Liver (tissue), 9 donors: ENCODE measurements around the gene KRTAP10-7. TPM values are rescaled to one million over a fixed set of nuclear protein-coding genes. Genes with fewer than 3 reads are reported as not detected.

Source experiments
- DNase-seq: peaks from one replicate; pipeline ENCODE4 v3.0.0-alpha.2; 2017; ENCODE audit warnings: low spot score
- H3K27ac ChIP-seq, 2 donors: one replicate each; pipeline ENCODE4 v1.7.0; 2013; ENCODE audit warnings: inconsistent platforms in 2 of 2, low read length in 2 of 2, control low read depth in 1 of 2, low read depth in 1 of 2, mild to moderate bottlenecking in 1 of 2
- H3K27me3 ChIP-seq, 4 donors: one replicate each; pipeline versions ENCODE4 v1.6.1 to v1.7.0; 2013; ENCODE audit warnings: low read length in 3 of 4, inconsistent platforms in 1 of 4, mild to moderate bottlenecking in 1 of 4, moderate library complexity in 1 of 4; ENCODE audit not compliant: control insufficient read depth in 4 of 4, insufficient read depth in 4 of 4
- H3K36me3 ChIP-seq, 4 donors: one replicate each; pipeline versions ENCODE4 v1.6.1 to v1.7.0; 2013; ENCODE audit warnings: low read length in 3 of 4, mild to moderate bottlenecking in 3 of 4, low read depth in 1 of 4, moderate library complexity in 1 of 4; ENCODE audit not compliant: control insufficient read depth in 4 of 4, insufficient read depth in 3 of 4
- H3K4me1 ChIP-seq, 4 donors: one replicate each; pipeline versions ENCODE4 v1.6.1 to v1.7.0; 2013; ENCODE audit warnings: low read length in 3 of 4, mild to moderate bottlenecking in 3 of 4, moderate library complexity in 1 of 4; ENCODE audit not compliant: control insufficient read depth in 4 of 4, insufficient read depth in 4 of 4
- H3K4me3 ChIP-seq, 3 donors: one replicate each; pipeline versions ENCODE4 v1.6.1 to v1.7.0; 2013; ENCODE audit warnings: low read length in 3 of 3, control low read depth in 1 of 3, low read depth in 1 of 3, mild to moderate bottlenecking in 1 of 3
- H3K9ac ChIP-seq, 2 donors: one replicate each; pipeline ENCODE4 v1.7.0; 2013; ENCODE audit warnings: low read length in 2 of 2, mild to moderate bottlenecking in 2 of 2, moderate library complexity in 2 of 2, control low read depth in 1 of 2, low read depth in 1 of 2
- H3K9me3 ChIP-seq, 4 donors: one replicate each; pipeline versions ENCODE4 v1.6.1 to v1.7.0; 2013; ENCODE audit warnings: low read length in 3 of 4; ENCODE audit not compliant: control insufficient read depth in 4 of 4
- ATF3 ChIP-seq: IDR thresholded peaks from 2 replicates; pipeline ENCODE4 v1.6.1; 2016; ENCODE audit warnings: antibody characterized with exemption
- CTCF ChIP-seq: fragments of 150-350 bp; IDR thresholded peaks from 2 replicates; pipeline ENCODE4 v1.5.1; 2017; ENCODE audit warnings: improper control_type of control experiment, low read depth, low read length; ENCODE audit not compliant: missing input control
- EGR1 ChIP-seq, 2 donors: IDR thresholded peaks; 2 replicates each; pipeline ENCODE4 v1.6.1; 2016 to 2018; ENCODE audit warnings: antibody characterized with exemption in 2 of 2, low read depth in 2 of 2
- FOXA1 ChIP-seq: IDR thresholded peaks from 2 replicates; pipeline ENCODE4 v1.6.1; 2016; ENCODE audit warnings: antibody characterized with exemption
- GABPA ChIP-seq, 2 donors: IDR thresholded peaks in 1 of 2; conservative IDR thresholded peaks in 1 of 2; 2 replicates each; pipeline ENCODE4 v1.6.1; 2016; ENCODE audit warnings: antibody characterized with exemption in 2 of 2, mild to moderate bottlenecking in 1 of 2, moderate library complexity in 1 of 2
- HNF4A ChIP-seq, 2 donors: conservative IDR thresholded peaks; 2 replicates each; pipeline ENCODE4 v1.6.1; 2016; ENCODE audit warnings: antibody characterized with exemption in 2 of 2, mild to moderate bottlenecking in 2 of 2
- HNF4G ChIP-seq: IDR thresholded peaks from 2 replicates; pipeline ENCODE4 v1.6.1; 2016; ENCODE audit warnings: antibody characterized with exemption
- JUND ChIP-seq, 2 donors: IDR thresholded peaks; 2 replicates each; pipeline ENCODE4 v1.6.1; 2016; ENCODE audit warnings: antibody characterized with exemption in 2 of 2
- MAX ChIP-seq: IDR thresholded peaks from 2 replicates; pipeline ENCODE4 v1.6.1; 2016; ENCODE audit warnings: antibody characterized with exemption
- REST ChIP-seq: IDR thresholded peaks from 2 replicates; pipeline ENCODE4 v1.6.1; 2016; ENCODE audit warnings: antibody characterized with exemption, mild to moderate bottlenecking
- RXRA ChIP-seq, 2 donors: IDR thresholded peaks; 2 replicates each; pipeline ENCODE4 v1.6.1; 2017 to 2018; ENCODE audit warnings: antibody characterized with exemption in 2 of 2, mild to moderate bottlenecking in 1 of 2
- SP1 ChIP-seq: IDR thresholded peaks from 2 replicates; pipeline ENCODE4 v1.6.1; 2018; ENCODE audit warnings: antibody characterized with exemption, mild to moderate bottlenecking
- ZBTB33 ChIP-seq: IDR thresholded peaks from 2 replicates; pipeline ENCODE4 v1.6.1; 2016; ENCODE audit warnings: antibody characterized with exemption
- whole genome bisulfite sequencing: extraction: QIAGEN DNeasy Blood & Tissue Kit; methylation state at CpG from one replicate; pipeline ENCODE4 v1.1.7; 2013; 5-methylcytosine and 5-hydroxymethylcytosine counted together
- polyA plus RNA-seq, 2 donors: library from polyadenylated mRNA; stranded (reverse) in 1 of 2; unstranded in 1 of 2; fragments of 200-250 nt in 1 of 2; fragments of >200 nt in 1 of 2; fragmentation: Nextera tagmentation in 1 of 2; extraction: Ambion mirVana in 1 of 2; gene quantifications; one replicate each; pipeline versions ENCODE4 v1.2.1 to v1.2.3, GENCODE V29; 2013 to 2015
- total RNA-seq, 2 donors: library from RNA; depleted of rRNA; stranded (reverse); fragments of >200 nt; gene quantifications; one replicate each; pipeline ENCODE4 v1.2.3, GENCODE V29; 2014
- donor health status: healthy.
- donor health status: healthy.
- donor health status: healthy.
- donor health status: healthy.
- donor health status: healthy.

Gene KRTAP10-7
- total and polyA plus RNA-seq, 4 donors, result not detected

- TF ChIP-seq CTCF (no peak), HNF4A (conservative IDR thresholded peaks at IDR 0.05) (no peak), FOXA1 (no peak), ATF3 (no peak), ZBTB33 (no peak), EGR1 (IDR thresholded peaks at IDR 0.05; ENCODE audit: low read depth in 2 of 2) (no peak), RXRA (IDR thresholded peaks at IDR 0.05) (no peak), HNF4G (no peak), SP1 (no peak), JUND (IDR thresholded peaks at IDR 0.05) (no peak)
- H3K4me3 ChIP-seq, result no peak overlapping the region
- peaks cover 1 to 24% (median 15%) of the 10 kb centered on the region in 4 donors for H3K4me1 ChIP-seq
- 95% methylated on average over 2 of the region's 2 CpGs for WGBS
- DNase-seq, result no peak
- H3K27me3 ChIP-seq, result no peaks in the 10 kb centered on the region
- no peak overlapping the region for H3K27ac ChIP-seq
- H3K36me3 ChIP-seq, result no peaks in the 10 kb centered on the region
- peaks cover 0 to 6% (median 0%) of the 10 kb centered on the region in 4 donors for H3K9me3 ChIP-seq
- H3K9ac ChIP-seq, result no peak overlapping the region
Measured at GRCh38 chr21:44589094-44589493, 11.3 kb upstream of the KRTAP10-7 start.

GRCh38 chr21:44589586-44590305 lies 10.7 kb upstream of the KRTAP10-7 start:
- no peaks in the 10 kb centered on the region for H3K27me3 ChIP-seq
- WGBS, result 79% methylated on average over 24 of the region's 24 CpGs
- peaks cover 1 to 27% (median 16%) of the 10 kb centered on the region in 4 donors for H3K4me1 ChIP-seq
- H3K4me3 ChIP-seq, result no peak overlapping the region
- no peak for DNase-seq
- no peak overlapping the region for H3K9ac ChIP-seq
- no peaks in the 10 kb centered on the region for H3K36me3 ChIP-seq
- TF ChIP-seq GABPA (IDR thresholded peaks at IDR 0.05 in 1 of 2, conservative IDR thresholded peaks at IDR 0.05 in 1 of 2) (no peak), MAX (no peak), REST (no peak), ZBTB33 (no peak)
- H3K9me3 ChIP-seq, result peaks cover 0 to 6% (median 0%) of the 10 kb centered on the region in 4 donors
- no peak overlapping the region for H3K27ac ChIP-seq
